Endothelial cell of umbilical vein (primary cell): ENCODE results near the gene SETSIP.

ENCODE experiments used
- CTCF ChIP-seq, 2 donors: IDR thresholded peaks; 1 replicate in 1 of 2; 2 replicates in 1 of 2; pipeline ENCODE4 v1.5.1; 2011; ENCODE audit warnings: low read length in 2 of 2, mild to moderate bottlenecking in 2 of 2, moderate library complexity in 2 of 2, control low read depth in 1 of 2, inconsistent platforms in 1 of 2, low read depth in 1 of 2; ENCODE audit not compliant: insufficient read depth in 1 of 2; ENCODE audit errors: extremely low read depth in 1 of 2
- EZH2 ChIP-seq: IDR thresholded peaks from 2 replicates; pipeline ENCODE4 v1.6.1; 2012; ENCODE audit warnings: borderline replicate concordance, low read depth, mild to moderate bottlenecking, moderate library complexity, low read length, inconsistent platforms; ENCODE audit not compliant: severe bottlenecking
- FOS ChIP-seq: IDR thresholded peaks from 2 replicates; pipeline ENCODE4 v1.6.1; 2011; ENCODE audit warnings: mild to moderate bottlenecking, low read length, moderate library complexity, borderline replicate concordance; ENCODE audit not compliant: insufficient read depth
- MYC ChIP-seq: IDR thresholded peaks from one replicate; pipeline ENCODE4 v1.6.1; 2011; ENCODE audit warnings: mild to moderate bottlenecking, low read depth, low read length
- POLR2A ChIP-seq: IDR thresholded peaks from 2 replicates; pipeline ENCODE4 v1.6.1; 2012; ENCODE audit warnings: low read depth, mild to moderate bottlenecking, control low read depth, low read length
- POLR2AphosphoS5 ChIP-seq: IDR thresholded peaks from 2 replicates; pipeline ENCODE4 v1.6.1; 2012; ENCODE audit warnings: low read depth, mild to moderate bottlenecking, control low read depth, low read length, moderate library complexity; ENCODE audit not compliant: insufficient read depth

- TF ChIP-seq POLR2A (no peak), CTCF (IDR thresholded peaks at IDR 0.05; ENCODE audit: extremely low read depth in 1 of 2, insufficient read depth in 1 of 2, low read depth in 1 of 2, low read length in 2 of 2) (no peak), FOS (no peak), POLR2AphosphoS5 (no peak), EZH2 (no peak), MYC (no peak)
These were observed 33.4 kb upstream of the SETSIP start for GRCh38 chr1:92108631-92109030.
